HCT116 (cell line): ENCODE data around the gene YIPF2. TPM values are rescaled to one million over a fixed set of nuclear protein-coding genes. Genes with fewer than 3 reads are reported as not detected.
A peak's percentile ranks its signal among the peaks of the same experiment; 100 is the strongest.

Experiments used
- ATAC-seq: fragments of 200-7000 bp; cut with Tn5 transposase; 2 replicates; pipeline ENCODE4 v1.9.1; 2020; ENCODE audit warnings: mild to moderate bottlenecking, moderate library complexity
- BruUV-seq: library from RNA; stranded (reverse); fragments of 400-500 nt; replicated peaks from 2 replicates; lab custom pipeline; 2021; lab: Mats Ljungman, UMichigan
- CTCF ChIA-PET: fragments of 300-600 bp; sonication (Branson Sonifier 250); formaldehyde crosslinking; loops from one replicate; lab custom pipeline; 2021; ENCODE audit warnings: antibody characterized with exemption; lab: Charles Lee
- POLR2A ChIA-PET: fragments of 300-600, 350-600 bp; sonication (Branson Sonifier 250); formaldehyde crosslinking; loops from one replicate; lab custom pipeline; 2021; ENCODE audit warnings: antibody characterized with exemption; lab: Charles Lee
- RAD21 ChIA-PET, 2 experiments: fragments of 300-600 bp; sonication (Branson Sonifier 250); formaldehyde crosslinking; loops; one replicate each; lab custom pipeline; 2023; ENCODE audit warnings: low total read pairs in 2 of 2; ENCODE audit not compliant: uncharacterized antibody in 2 of 2, unreplicated experiment in 2 of 2, low non-redundant PET in 1 of 2; lab: Charles Lee
- DNase-seq: peaks from one replicate; pipeline ENCODE4 v3.0.0-alpha.2; 2010; ENCODE audit warnings: low read depth, low spot score
- H2AFZ ChIP-seq: fragments of 200-600 bp; shearing (Covaris generic), sonication (generic); 2 replicates; pipeline ENCODE4 v1.6.1; 2017; ENCODE audit warnings: low read depth, mixed run types, mixed read lengths, antibody characterized with exemption, low read length; ENCODE audit not compliant: poor library complexity, severe bottlenecking
- H3K27ac ChIP-seq: 2 replicates; pipeline ENCODE4 v1.5.1; 2012; ENCODE audit warnings: low read depth, low read length
- H3K27me3 ChIP-seq: fragments of 200-600 bp; sonication (generic); 2 replicates; pipeline ENCODE4 v1.6.1; 2016; ENCODE audit warnings: mixed run types, low read length, mixed read lengths; ENCODE audit not compliant: insufficient read depth
- H3K36me3 ChIP-seq, 2 experiments: fragments of 200-500 bp in 1 of 2; fragments of 200-600 bp in 1 of 2; sonication (Bioruptor generic) in 1 of 2; sonication (generic) in 1 of 2; 2 replicates each; pipeline versions ENCODE4 v1.5.1 to v1.6.1; 2014 to 2016; ENCODE audit warnings: low read length in 2 of 2, inconsistent platforms in 1 of 2, mixed read lengths in 1 of 2, mixed run types in 1 of 2; ENCODE audit not compliant: insufficient read depth in 2 of 2, control insufficient read depth in 1 of 2
- H3K4me1 ChIP-seq, 2 experiments: fragments of 200-600 bp in 1 of 2; sonication (generic) in 1 of 2; 2 replicates each; pipeline versions ENCODE4 v1.5.1 to v1.6.1; 2012 to 2017; ENCODE audit warnings: low read length in 2 of 2, inconsistent platforms in 1 of 2, mild to moderate bottlenecking in 1 of 2, mixed read lengths in 1 of 2, mixed run types in 1 of 2, moderate library complexity in 1 of 2; ENCODE audit not compliant: insufficient read depth in 2 of 2, control insufficient read depth in 1 of 2
- H3K4me2 ChIP-seq: fragments of 200-600 bp; sonication (generic); 2 replicates; pipeline ENCODE4 v1.6.1; 2017; ENCODE audit warnings: mixed run types, low read length, mixed read lengths
- H3K4me3 ChIP-seq, 2 experiments: fragments of 200-600 bp in 1 of 2; sonication (generic) in 1 of 2; replicated peaks in 1 of 2; 2 replicates each; pipeline ENCODE4 v1.5.1; 2011 to 2016; ENCODE audit warnings: low read length in 2 of 2, control low read depth in 1 of 2, low read depth in 1 of 2, mild to moderate bottlenecking in 1 of 2, mixed read lengths in 1 of 2, mixed run types in 1 of 2
- H3K79me2 ChIP-seq: fragments of 200-600 bp; sonication (generic); 2 replicates; pipeline ENCODE4 v1.6.1; 2017; ENCODE audit warnings: mild to moderate bottlenecking, mixed run types, low read length, moderate library complexity, mixed read lengths; ENCODE audit not compliant: insufficient read depth
- H3K9ac ChIP-seq: fragments of 200-600 bp; sonication (generic); 2 replicates; pipeline ENCODE4 v1.6.1; 2016; ENCODE audit warnings: low read length, mixed read lengths
- H3K9me2 ChIP-seq: fragments of 200-600 bp; sonication (generic), shearing (Covaris generic); 2 replicates; pipeline ENCODE4 v1.6.1; 2017; ENCODE audit warnings: mixed run types, mild to moderate bottlenecking, moderate library complexity; ENCODE audit not compliant: insufficient read depth
- H3K9me3 ChIP-seq, 2 experiments: fragments of 200-500 bp in 1 of 2; fragments of 200-600 bp in 1 of 2; sonication (Bioruptor generic) in 1 of 2; sonication (generic) in 1 of 2; 2 replicates each; pipeline ENCODE4 v1.6.1; 2014 to 2017; ENCODE audit warnings: low read length in 2 of 2, mixed read lengths in 2 of 2, inconsistent platforms in 1 of 2, low read depth in 1 of 2, mild to moderate bottlenecking in 1 of 2, mixed run types in 1 of 2, moderate library complexity in 1 of 2; ENCODE audit not compliant: control insufficient read depth in 1 of 2, insufficient read depth in 1 of 2
- H4K20me1 ChIP-seq: fragments of 200-600 bp; sonication (generic), shearing (Covaris generic); 2 replicates; pipeline ENCODE4 v1.6.1; 2017; ENCODE audit warnings: mixed run types, mild to moderate bottlenecking, moderate library complexity; ENCODE audit not compliant: insufficient read depth
- ATF3 ChIP-seq: IDR thresholded peaks from 2 replicates; pipeline ENCODE4 v1.6.1; 2012
- CBX3 ChIP-seq: IDR thresholded peaks from 2 replicates; pipeline ENCODE4 v1.6.1; 2012; ENCODE audit warnings: low read depth
- CEBPB ChIP-seq: IDR thresholded peaks from 2 replicates; pipeline ENCODE4 v1.6.1; 2012; ENCODE audit warnings: low read depth
- EGR1 ChIP-seq: IDR thresholded peaks from 2 replicates; pipeline ENCODE4 v1.6.1; 2012; ENCODE audit warnings: low read depth
- EZH2 ChIP-seq: fragments of 200-600 bp; sonication (generic); IDR thresholded peaks from 2 replicates; pipeline ENCODE4 v1.6.1; 2017; ENCODE audit warnings: antibody characterized with exemption, mixed run types
- EZH2phosphoT487 ChIP-seq: fragments of 200-600 bp; IDR thresholded peaks from 2 replicates; pipeline ENCODE4 v1.6.1; 2018; ENCODE audit warnings: antibody characterized with exemption, borderline replicate concordance
- FOSL1 ChIP-seq: IDR thresholded peaks from 2 replicates; pipeline ENCODE4 v1.6.1; 2012; ENCODE audit warnings: low read depth
- POLR2A ChIP-seq: IDR thresholded peaks from 2 replicates; pipeline ENCODE4 v1.7.0; 2011; ENCODE audit warnings: borderline replicate concordance; ENCODE audit not compliant: insufficient read depth, insufficient read length; ENCODE audit errors: extremely low read depth
- REST ChIP-seq: IDR thresholded peaks from 2 replicates; pipeline ENCODE4 v1.6.1; 2012; ENCODE audit warnings: low read depth
- SP1 ChIP-seq: IDR thresholded peaks from 2 replicates; pipeline ENCODE4 v1.6.1; 2012; ENCODE audit warnings: low read depth
- SRF ChIP-seq: IDR thresholded peaks from 2 replicates; pipeline ENCODE4 v1.6.1; 2012; ENCODE audit warnings: low read depth
- ZBTB33 ChIP-seq: IDR thresholded peaks from 2 replicates; pipeline ENCODE4 v1.6.1; 2011; ENCODE audit warnings: mild to moderate bottlenecking, low read length, moderate library complexity; ENCODE audit not compliant: insufficient replicate concordance; ENCODE audit errors: extremely low read depth
- ZFX ChIP-seq: fragments of 450-650 bp; IDR thresholded peaks from 2 replicates; pipeline ENCODE4 v1.6.1; 2017
- ZNF274 ChIP-seq: fragments of 200-500 bp; sonication (Bioruptor generic); IDR thresholded peaks from 2 replicates; pipeline ENCODE4 v1.6.1; 2014; ENCODE audit warnings: mild to moderate bottlenecking, low read depth, low read length, inconsistent platforms
- intact Hi-C: fragments of 100-400 bp; cut with micrococcal nuclease; formaldehyde crosslinking; loops from 2 replicates; pipeline ENCODE4 v1.10.0; 2022
- total RNA-seq: library from RNA; stranded (reverse); gene quantifications from one replicate; pipeline ENCODE4 v1.2.1, GENCODE V29; 2021; ENCODE audit not compliant: unreplicated experiment

The YIPF2 gene
- total RNA-seq, 1 experiment from 2014 or later, result 44.7 TPM

- H3K4me2 ChIP-seq, result no peak overlapping the region
- RAD21 ChIA-PET, result no interaction called here
- H4K20me1 ChIP-seq, result no peaks in the 10 kb centered on the region
- no peak for TF ChIP-seq REST
- no peak for TF ChIP-seq CBX3
- no peak for ATAC-seq
- no peaks in the 10 kb centered on the region for H3K9me3 ChIP-seq
- BruUV-seq, result no TSS peak
- no peaks in the 10 kb centered on the region for H3K27me3 ChIP-seq
- H3K36me3 ChIP-seq, result no peaks in the 10 kb centered on the region
- peaks cover 85% of the 10 kb centered on the region for H3K79me2 ChIP-seq
- no peak overlapping the region for H3K4me3 ChIP-seq
- H3K4me1 ChIP-seq, result peaks cover 13 to 45% of the 10 kb centered on the region in 2 experiments
- H3K9me2 ChIP-seq, result no peaks in the 10 kb centered on the region
- H3K9ac ChIP-seq, result no peak overlapping the region
- POLR2A ChIA-PET, result interaction anchor here (0.7 kb wide), 1 partner anchor 11 kb away, joined by 3 read pairs; no protein-coding TSS in a partner anchor
- peak overlapping the region; percentile 56 for H3K27ac ChIP-seq
- intact Hi-C loops, result no loop called here
- no peak for DNase-seq
- CTCF ChIA-PET, result interaction anchor here (0.5 to 0.6 kb wide), 2 partner anchors 28 to 380 kb away, joined by 3 read pairs; no protein-coding TSS in a partner anchor
- H2AFZ ChIP-seq, result no peak overlapping the region
Observed at GRCh38 chr19:10898633-10899032, 29.8 kb downstream of the YIPF2 start.

GRCh38 chr19:10896851-10897526 lies 31.4 kb downstream of the YIPF2 start:
- intact Hi-C loops, result no loop called here
- H3K79me2 ChIP-seq, result peaks cover 91% of the 10 kb centered on the region
- no peaks in the 10 kb centered on the region for H3K9me3 ChIP-seq
- ChIA-PET RAD21 (no interaction called here), POLR2A (no interaction called here), CTCF (no interaction called here)
- no peaks in the 10 kb centered on the region for H3K27me3 ChIP-seq
- no peak overlapping the region for H2AFZ ChIP-seq
- H3K36me3 ChIP-seq, result no peaks in the 10 kb centered on the region
- BruUV-seq, result no TSS peak
- H3K9ac ChIP-seq, result no peak overlapping the region
- H3K27ac ChIP-seq, result no peak overlapping the region; the same call in 1 of the 2 replicates
- no peaks in the 10 kb centered on the region for H3K9me2 ChIP-seq
- no peak overlapping the region for H3K4me3 ChIP-seq
- DNase-seq (no peak), ATAC-seq (no peak)
- H3K4me2 ChIP-seq, result no peak overlapping the region
- H3K4me1 ChIP-seq, result peaks cover 13 to 31% of the 10 kb centered on the region in 2 experiments
- H4K20me1 ChIP-seq, result no peaks in the 10 kb centered on the region
- TF ChIP-seq ZBTB33, result no peak
- no peak for TF ChIP-seq SP1
- no peak for TF ChIP-seq EZH2
- no peak for TF ChIP-seq EGR1
- no peak for TF ChIP-seq SRF
- no peak for TF ChIP-seq FOSL1
- TF ChIP-seq EZH2phosphoT487, result no peak
- no peak for TF ChIP-seq POLR2A
- TF ChIP-seq ZFX, result no peak
- TF ChIP-seq ATF3, result no peak
- no peak for TF ChIP-seq ZNF274
- TF ChIP-seq CEBPB, result no peak
